ENCODE results near the gene CCDC74B. TPM values are rescaled to one million over a fixed set of nuclear protein-coding genes. Genes with fewer than 3 reads are reported as not detected.
"Not testable (repeated sequence)": the region's sequence is repeated elsewhere in the genome, so short reads cannot be mapped to it uniquely, and the experiment has no call there.

Gene CCDC74B
- total RNA-seq, 1 donor from 2014 or later: 10.9 TPM

DNA sequence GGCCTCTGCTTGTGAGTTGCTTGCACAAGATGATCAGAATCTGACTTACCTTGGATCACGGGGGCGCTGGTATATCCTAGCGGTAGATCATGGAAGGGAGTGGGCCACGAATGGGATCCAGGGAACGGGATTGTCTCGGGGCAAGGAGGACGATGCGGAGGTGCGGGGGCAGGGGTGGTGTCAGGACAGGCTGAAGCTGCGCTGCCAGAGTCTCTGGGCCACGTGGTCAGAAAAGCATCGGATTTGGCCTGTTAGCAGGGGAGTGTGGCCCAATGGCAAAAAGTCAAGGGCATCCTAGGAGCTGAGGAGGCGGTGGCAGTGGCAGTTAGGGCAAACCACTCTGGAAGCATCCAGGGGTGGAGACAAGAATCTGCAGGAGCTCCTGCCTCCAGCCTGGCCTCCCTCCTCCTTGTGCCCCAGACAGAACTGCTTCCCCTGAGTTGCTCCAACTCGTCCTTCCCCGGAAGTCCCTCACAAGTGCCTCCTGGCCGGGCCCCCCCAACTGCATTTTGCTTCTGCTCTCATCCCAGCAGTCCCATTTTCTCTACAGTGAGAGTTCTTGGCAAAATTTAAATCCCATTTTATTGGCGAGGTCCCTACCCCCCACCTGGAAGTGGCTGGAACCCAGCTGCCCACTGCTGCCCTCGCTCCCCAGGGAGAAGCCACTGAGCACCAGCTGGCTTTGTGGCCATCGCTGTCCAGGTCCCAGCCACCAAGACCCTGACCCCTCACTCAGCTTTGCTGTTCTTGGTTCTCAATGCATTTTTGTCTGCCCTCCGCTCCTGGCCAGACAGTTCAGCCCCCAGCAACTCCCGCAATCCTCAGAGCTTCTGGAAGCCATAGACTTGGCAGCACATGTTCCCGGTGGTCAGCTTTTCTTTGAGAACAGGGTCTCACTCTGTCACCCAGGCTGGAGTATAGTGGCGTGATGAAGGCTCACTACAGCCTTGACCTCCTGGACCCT, 5.6 kb upstream of the CCDC74B start:
- Mint-ChIP-seq H3K9me3 (ENCODE audit: low read depth) (no peaks in the 10 kb centered on the region), H3K36me3 (ENCODE audit: insufficient read depth) (no peaks in the 10 kb centered on the region), H3K27ac (peak overlapping the region; percentile 74), H3K4me1 (ENCODE audit: low read depth) (no peaks in the 10 kb centered on the region), H3K4me3 (ENCODE audit: low read depth) (no peak overlapping the region), H3K27me3 (no peaks in the 10 kb centered on the region)
- TF ChIP-seq, protein P1, sequence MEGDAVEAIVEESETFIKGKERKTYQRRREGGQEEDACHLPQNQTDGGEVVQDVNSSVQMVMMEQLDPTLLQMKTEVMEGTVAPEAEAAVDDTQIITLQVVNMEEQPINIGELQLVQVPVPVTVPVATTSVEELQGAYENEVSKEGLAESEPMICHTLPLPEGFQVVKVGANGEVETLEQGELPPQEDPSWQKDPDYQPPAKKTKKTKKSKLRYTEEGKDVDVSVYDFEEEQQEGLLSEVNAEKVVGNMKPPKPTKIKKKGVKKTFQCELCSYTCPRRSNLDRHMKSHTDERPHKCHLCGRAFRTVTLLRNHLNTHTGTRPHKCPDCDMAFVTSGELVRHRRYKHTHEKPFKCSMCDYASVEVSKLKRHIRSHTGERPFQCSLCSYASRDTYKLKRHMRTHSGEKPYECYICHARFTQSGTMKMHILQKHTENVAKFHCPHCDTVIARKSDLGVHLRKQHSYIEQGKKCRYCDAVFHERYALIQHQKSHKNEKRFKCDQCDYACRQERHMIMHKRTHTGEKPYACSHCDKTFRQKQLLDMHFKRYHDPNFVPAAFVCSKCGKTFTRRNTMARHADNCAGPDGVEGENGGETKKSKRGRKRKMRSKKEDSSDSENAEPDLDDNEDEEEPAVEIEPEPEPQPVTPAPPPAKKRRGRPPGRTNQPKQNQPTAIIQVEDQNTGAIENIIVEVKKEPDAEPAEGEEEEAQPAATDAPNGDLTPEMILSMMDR (IDR thresholded peaks at IDR 0.05; ENCODE audit: unreplicated experiment): no peak
- DNase-seq (ENCODE audit: low spot score, unreplicated experiment): no peak

DNA sequence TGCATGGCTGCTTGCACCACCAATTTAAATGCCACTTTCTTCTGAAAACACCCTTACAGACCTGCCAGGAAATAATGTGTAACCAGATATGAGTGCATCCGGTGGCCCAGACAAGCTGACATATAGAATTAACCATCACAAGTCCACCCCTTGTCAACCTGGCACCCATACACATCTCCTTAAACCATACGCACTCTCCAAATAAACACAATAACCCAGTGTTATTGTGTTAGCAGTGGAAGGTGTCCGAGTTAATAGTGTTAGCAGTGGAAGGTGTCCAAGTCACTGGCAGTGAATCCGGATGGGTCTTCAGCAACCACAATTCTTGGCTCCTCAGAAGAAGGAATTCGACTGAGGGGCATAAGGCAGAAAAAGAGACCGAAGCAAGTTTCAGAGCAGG, 3.6 kb upstream of the CCDC74B start:
- H3K27ac Mint-ChIP-seq; H3K4me3 Mint-ChIP-seq (ENCODE audit: low read depth); H3K27me3 Mint-ChIP-seq; H3K36me3 Mint-ChIP-seq (ENCODE audit: insufficient read depth); H3K9me3 Mint-ChIP-seq (ENCODE audit: low read depth); DNase-seq (ENCODE audit: low spot score, unreplicated experiment); H3K4me1 Mint-ChIP-seq (ENCODE audit: low read depth): not testable (repeated sequence)

DNA sequence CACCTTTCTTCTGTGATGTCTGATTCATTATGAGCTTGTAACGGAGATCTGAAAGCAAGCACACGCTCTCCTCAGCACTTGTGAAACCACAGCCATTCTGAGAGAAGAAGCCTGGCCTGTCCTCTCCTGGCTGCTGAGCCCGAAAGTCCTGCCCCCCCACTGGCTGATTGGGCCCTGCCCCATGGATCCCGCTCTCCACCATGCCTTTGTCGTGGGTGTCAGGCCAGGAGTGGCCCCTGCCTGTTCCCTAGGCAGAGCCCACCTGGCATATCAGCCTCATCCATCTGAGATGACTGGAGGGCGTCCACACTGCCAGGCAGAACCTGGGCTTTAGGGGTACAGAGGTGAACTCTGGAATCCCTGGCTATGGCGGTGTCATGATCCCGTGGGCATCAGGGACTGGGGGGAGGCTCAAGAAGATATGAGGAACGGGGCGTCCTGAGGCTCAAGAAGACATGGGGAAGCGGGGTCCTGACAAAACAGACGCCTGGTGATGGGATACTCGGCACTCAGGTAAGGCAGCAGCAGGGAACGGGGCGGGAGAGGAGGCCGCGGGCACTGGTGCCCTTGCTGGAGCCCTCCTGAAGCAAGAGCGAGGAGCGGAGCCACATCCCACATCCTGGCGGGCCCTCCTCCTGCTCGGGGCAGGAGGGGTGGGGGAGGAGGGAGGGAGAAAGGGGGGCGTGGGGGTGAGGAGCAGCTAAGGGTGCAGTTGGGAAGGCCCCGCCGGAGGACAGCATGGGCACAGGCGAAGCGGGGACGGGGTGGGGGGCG, 1.5 kb downstream of the CCDC74B start:
- H3K4me1 Mint-ChIP-seq (ENCODE audit: low read depth); H3K36me3 Mint-ChIP-seq (ENCODE audit: insufficient read depth); H3K9me3 Mint-ChIP-seq (ENCODE audit: low read depth); H3K27me3 Mint-ChIP-seq: not testable (repeated sequence)
- DNase-seq (ENCODE audit: low spot score, unreplicated experiment): peak; percentile 8
- Mint-ChIP-seq H3K4me3 (ENCODE audit: low read depth) (peak overlapping the region; percentile 78), H3K27ac (peak overlapping the region; percentile 20)

- H3K4me3 Mint-ChIP-seq (ENCODE audit: low read depth); H3K27me3 Mint-ChIP-seq: not testable (repeated sequence)
Observed at GRCh38 chr2:130142396-130143265, 2.3 kb downstream of the CCDC74B start.

DNA sequence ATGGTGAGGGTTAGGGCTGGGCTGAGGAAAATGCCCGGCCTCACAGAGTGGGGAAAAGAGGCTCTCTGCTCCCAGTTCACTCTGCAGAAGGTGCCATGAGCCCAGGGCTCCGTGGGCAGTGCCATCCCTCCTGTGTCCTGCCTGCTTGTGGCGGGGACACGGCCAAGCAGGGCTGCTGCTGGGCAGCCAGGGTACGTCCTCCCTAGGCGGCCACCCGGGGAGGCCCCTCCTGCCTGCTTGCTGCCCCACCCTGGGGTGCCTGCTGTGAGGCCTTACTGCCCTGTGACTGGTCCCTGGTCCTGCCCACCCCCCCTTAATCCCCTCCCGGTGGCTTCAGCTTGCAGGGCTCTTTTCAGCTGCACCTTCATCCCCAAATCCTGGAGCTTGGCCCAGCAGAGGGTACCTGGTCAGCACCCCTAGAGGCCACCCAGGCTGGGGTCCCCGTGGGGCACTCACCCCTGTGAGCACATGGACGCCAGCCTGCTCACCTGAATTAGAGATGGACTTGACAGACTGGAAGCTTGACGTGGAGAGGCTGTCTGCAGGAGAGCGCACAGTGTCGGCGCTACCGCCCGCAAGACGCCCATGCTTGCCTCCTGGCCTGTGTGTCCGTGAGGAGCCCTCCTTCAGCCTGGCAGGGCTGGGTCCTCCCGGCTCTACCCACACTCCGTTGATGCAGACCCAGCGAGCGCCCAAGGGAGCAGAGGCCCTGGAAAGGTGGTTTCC, 3.1 kb downstream of the CCDC74B start:
- DNase-seq (ENCODE audit: low spot score, unreplicated experiment): not testable (repeated sequence)

More at GRCh38 chr2:130142396-130143265, 2.3 kb downstream of the CCDC74B start:
- not testable (repeated sequence) for H3K4me1 Mint-ChIP-seq (ENCODE audit: low read depth); H3K27ac Mint-ChIP-seq; H3K9me3 Mint-ChIP-seq (ENCODE audit: low read depth); DNase-seq (ENCODE audit: low spot score, unreplicated experiment); H3K36me3 Mint-ChIP-seq (ENCODE audit: insufficient read depth)

DNA sequence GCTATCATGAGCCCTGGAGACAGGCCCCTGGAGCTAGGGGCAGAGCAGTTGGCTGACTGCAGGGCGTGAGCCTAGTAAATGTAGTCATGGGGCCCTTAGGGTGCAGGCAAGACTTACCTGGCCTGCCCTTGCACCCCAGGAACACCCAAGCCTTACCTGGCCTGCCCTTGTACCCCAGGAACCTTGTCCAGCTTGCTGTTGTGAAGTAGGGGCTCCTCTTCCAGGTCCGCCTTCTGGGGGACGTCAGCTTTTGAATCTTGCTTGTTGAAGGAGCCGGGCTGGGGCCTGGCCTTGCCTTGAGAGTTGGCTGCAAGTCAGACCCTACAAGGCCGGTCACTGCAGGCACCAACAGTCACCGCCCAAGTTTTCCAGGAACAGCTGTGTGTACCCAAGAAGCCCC, 3.9 kb downstream of the CCDC74B start:
- not testable (repeated sequence) for DNase-seq (ENCODE audit: low spot score, unreplicated experiment); H3K4me3 Mint-ChIP-seq (ENCODE audit: low read depth)

More for the DNA sequence above, 3.1 kb downstream of the CCDC74B start:
- H3K4me1 Mint-ChIP-seq (ENCODE audit: low read depth); H3K27me3 Mint-ChIP-seq; H3K9me3 Mint-ChIP-seq (ENCODE audit: low read depth); H3K27ac Mint-ChIP-seq; H3K36me3 Mint-ChIP-seq (ENCODE audit: insufficient read depth); H3K4me3 Mint-ChIP-seq (ENCODE audit: low read depth): not testable (repeated sequence)

GRCh38 chr2:130140516-130140915, 4.4 kb downstream of the CCDC74B start:
- peak; percentile 7 for DNase-seq (ENCODE audit: low spot score, unreplicated experiment)
- not testable (repeated sequence) for H3K4me3 Mint-ChIP-seq (ENCODE audit: low read depth); H3K4me1 Mint-ChIP-seq (ENCODE audit: low read depth); H3K27me3 Mint-ChIP-seq; H3K9me3 Mint-ChIP-seq (ENCODE audit: low read depth); H3K27ac Mint-ChIP-seq; H3K36me3 Mint-ChIP-seq (ENCODE audit: insufficient read depth)

More for the DNA sequence above, 3.9 kb downstream of the CCDC74B start:
- not testable (repeated sequence) for H3K27ac Mint-ChIP-seq; H3K4me1 Mint-ChIP-seq (ENCODE audit: low read depth); H3K9me3 Mint-ChIP-seq (ENCODE audit: low read depth); H3K36me3 Mint-ChIP-seq (ENCODE audit: insufficient read depth); H3K27me3 Mint-ChIP-seq

DNA sequence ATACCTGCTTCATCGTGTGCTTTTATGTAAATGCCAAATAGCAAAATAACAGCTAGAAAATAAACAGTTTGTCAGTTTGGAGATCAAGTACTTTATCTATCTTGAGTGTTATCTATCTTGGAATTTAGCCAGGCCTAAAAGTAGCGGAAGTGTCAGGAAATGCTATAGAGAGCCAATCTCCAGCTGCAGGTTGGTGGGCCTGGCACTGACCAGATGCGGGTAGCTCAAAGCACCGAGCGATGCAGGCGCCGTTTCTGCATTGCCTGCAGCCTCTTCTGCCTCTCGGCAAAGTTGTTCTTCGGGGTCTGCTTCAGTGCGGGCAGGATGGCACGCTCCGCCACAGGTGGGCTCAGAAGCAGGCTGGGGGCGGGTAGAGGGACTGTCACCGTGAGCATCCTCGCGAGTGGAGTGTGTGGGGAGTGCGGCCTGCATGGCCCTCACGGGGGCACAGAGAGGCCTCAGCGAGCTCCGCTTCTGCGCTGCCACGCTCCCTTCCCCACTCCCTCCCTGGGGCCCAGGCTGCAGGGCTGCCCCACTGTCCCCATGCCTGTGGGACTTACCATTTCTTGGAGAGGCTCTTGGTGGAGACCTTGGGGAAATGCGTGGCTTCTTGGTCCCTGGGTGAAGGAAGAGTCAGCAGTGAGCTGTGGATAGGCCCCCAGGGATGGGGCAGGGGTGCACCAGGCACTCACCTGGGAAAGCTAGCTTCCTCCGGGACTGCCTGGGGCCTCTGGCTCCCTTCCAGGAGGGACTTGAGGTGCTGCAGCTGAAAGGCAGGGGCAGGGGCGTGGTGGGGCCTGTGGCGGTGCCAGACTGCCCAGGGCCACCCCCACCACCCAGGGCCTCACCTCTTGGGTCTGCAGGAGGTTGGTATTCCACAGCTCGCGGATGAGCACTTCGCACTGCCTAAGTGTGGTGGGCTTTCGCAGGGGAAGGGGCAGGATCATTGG, 5.3 kb downstream of the CCDC74B start:
- H3K27me3 Mint-ChIP-seq; H3K36me3 Mint-ChIP-seq (ENCODE audit: insufficient read depth); H3K4me1 Mint-ChIP-seq (ENCODE audit: low read depth); H3K4me3 Mint-ChIP-seq (ENCODE audit: low read depth); H3K9me3 Mint-ChIP-seq (ENCODE audit: low read depth); H3K27ac Mint-ChIP-seq: not testable (repeated sequence)
- peak; percentile 4 for DNase-seq (ENCODE audit: low spot score, unreplicated experiment)

- H3K27ac Mint-ChIP-seq; DNase-seq (ENCODE audit: low spot score, unreplicated experiment); H3K4me3 Mint-ChIP-seq (ENCODE audit: low read depth): not testable (repeated sequence)
Observed at GRCh38 chr2:130138841-130139251, 6.1 kb downstream of the CCDC74B start.

GRCh38 chr2:130138326-130138725, 6.6 kb downstream of the CCDC74B start:
- H3K9me3 Mint-ChIP-seq (ENCODE audit: low read depth); H3K4me1 Mint-ChIP-seq (ENCODE audit: low read depth); H3K36me3 Mint-ChIP-seq (ENCODE audit: insufficient read depth); H3K4me3 Mint-ChIP-seq (ENCODE audit: low read depth); H3K27me3 Mint-ChIP-seq; H3K27ac Mint-ChIP-seq; DNase-seq (ENCODE audit: low spot score, unreplicated experiment): not testable (repeated sequence)

More at GRCh38 chr2:130138841-130139251, 6.1 kb downstream of the CCDC74B start:
- H3K36me3 Mint-ChIP-seq (ENCODE audit: insufficient read depth); H3K4me1 Mint-ChIP-seq (ENCODE audit: low read depth); H3K27me3 Mint-ChIP-seq; H3K9me3 Mint-ChIP-seq (ENCODE audit: low read depth): not testable (repeated sequence)
